CD4-positive, alpha-beta T cell (primary cell): Measurements from ENCODE around the gene AGAP1. TPM values are rescaled to one million over a fixed set of nuclear protein-coding genes. Genes with fewer than 3 reads are reported as not detected.

Source experiments
- ATAC-seq: fragments of 200-7000 bp; cut with Tn5 transposase; one replicate; pipeline ENCODE4 v1.10.0; 2022; ENCODE audit warnings: mild to moderate bottlenecking; ENCODE audit not compliant: poor library complexity
- CTCF ChIA-PET: fragments of 350-600 bp; sonication (Branson Sonifier 250); formaldehyde crosslinking; loops from one replicate; lab custom pipeline; 2021; ENCODE audit warnings: antibody characterized with exemption, inconsistent platforms; lab: Charles Lee
- POLR2A ChIA-PET: fragments of 350-600 bp; sonication (Branson Sonifier 250); formaldehyde crosslinking; loops from one replicate; lab custom pipeline; 2021; ENCODE audit warnings: antibody characterized with exemption, inconsistent platforms; lab: Charles Lee
- DNase-seq, 14 experiments: peaks; one replicate each; pipeline ENCODE4 v3.0.0-alpha.2; 2013 to 2020; ENCODE audit warnings: mixed read lengths in 2 of 14
- H3K27ac ChIP-seq, 2 donors: one replicate each; pipeline versions ENCODE4 v1.5.1 to v1.7.0; 2013; ENCODE audit warnings: low read length in 2 of 2, low read depth in 1 of 2, mild to moderate bottlenecking in 1 of 2
- H3K27me3 ChIP-seq, 2 experiments: 1 replicate in 1 of 2; 2 replicates in 1 of 2; pipeline versions ENCODE4 v1.6.1 to v1.7.0; 2013; ENCODE audit warnings: low read length in 2 of 2, control low read depth in 1 of 2, mild to moderate bottlenecking in 1 of 2, moderate library complexity in 1 of 2; ENCODE audit not compliant: insufficient read depth in 2 of 2, control insufficient read depth in 1 of 2
- H3K36me3 ChIP-seq: one replicate; pipeline ENCODE4 v1.6.1; 2013; ENCODE audit warnings: low read length, control low read depth; ENCODE audit not compliant: insufficient read depth
- H3K4me1 ChIP-seq: one replicate; pipeline ENCODE4 v1.6.1; 2013; ENCODE audit warnings: low read length, control low read depth; ENCODE audit not compliant: insufficient read depth
- H3K4me3 ChIP-seq: one replicate; pipeline ENCODE4 v1.5.1; 2013; ENCODE audit warnings: mild to moderate bottlenecking, low read length, moderate library complexity
- H3K9me3 ChIP-seq, 2 experiments: 1 replicate in 1 of 2; 2 replicates in 1 of 2; pipeline versions ENCODE4 v1.6.1 to v1.7.0; 2013; ENCODE audit warnings: low read length in 2 of 2, mild to moderate bottlenecking in 2 of 2, control low read depth in 1 of 2, moderate library complexity in 1 of 2; ENCODE audit not compliant: control insufficient read depth in 1 of 2, insufficient read depth in 1 of 2
- H3K27ac Mint-ChIP-seq: one replicate; pipeline ENCODE4 v1.8.0; 2020; ENCODE audit warnings: mixed read lengths
- H3K27me3 Mint-ChIP-seq: one replicate; pipeline ENCODE4 v1.8.0; 2021; ENCODE audit warnings: mixed read lengths
- H3K36me3 Mint-ChIP-seq: one replicate; pipeline ENCODE4 v1.8.0; 2021; ENCODE audit warnings: low read depth, mixed read lengths
- H3K4me1 Mint-ChIP-seq: one replicate; pipeline ENCODE4 v1.8.0; 2021; ENCODE audit warnings: low read depth, mixed read lengths
- H3K4me3 Mint-ChIP-seq: one replicate; pipeline ENCODE4 v1.8.0; 2020; ENCODE audit warnings: mild to moderate bottlenecking, mixed read lengths
- H3K9me3 Mint-ChIP-seq: one replicate; pipeline ENCODE4 v1.8.0; 2020; ENCODE audit warnings: mixed read lengths
- intact Hi-C, 2 experiments: fragments of 100-400 bp; cut with DNase I in 1 of 2; cut with micrococcal nuclease in 1 of 2; formaldehyde crosslinking; loops; one replicate each; pipeline versions ENCODE4 v1.15.1 to v1.9.0; 2023 to 2025; cut with DNase I, micrococcal nuclease
- total RNA-seq, 174 experiments: library from RNA in 2 of 174; stranded (reverse) in 2 of 174; gene quantifications; one replicate each; pipeline ENCODE4 v1.2.3 and lab custom pipeline; 2021 to 2026
- TF ChIP-seq, protein P1 (sequence below): fragments of 200-600 bp; IDR thresholded peaks from one replicate; pipeline ENCODE4 v1.8.0; 2022; ENCODE audit warnings: antibody characterized with exemption, mild to moderate bottlenecking

Gene AGAP1
- total RNA-seq, 2 experiments from 2014 or later, result 2.6 to 3.1 TPM

DNA sequence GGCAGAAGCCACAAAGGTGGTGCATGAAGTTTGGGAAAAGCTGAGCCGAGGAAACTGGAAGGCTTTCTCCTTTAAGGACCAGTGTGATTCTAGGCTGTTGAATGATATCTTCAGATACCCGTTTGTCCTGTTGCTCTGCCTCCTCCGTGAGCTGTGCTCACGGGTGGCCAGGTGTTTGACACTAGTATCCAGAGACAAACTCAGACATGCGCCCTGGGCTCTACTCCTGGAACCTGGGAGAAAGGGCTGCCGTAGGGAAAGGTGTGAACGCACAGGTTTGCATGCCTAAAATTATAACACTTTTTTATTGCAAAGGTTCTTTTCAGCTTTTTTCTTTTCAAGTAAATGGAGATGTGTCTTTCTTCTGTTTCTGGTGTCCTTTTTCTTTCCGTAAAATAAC lies 81.6 kb downstream of the AGAP1 start:
- Histone ChIP-seq H3K4me1 (no peaks in the 10 kb centered on the region), H3K36me3 (no peaks in the 10 kb centered on the region), H3K27me3 (no peaks in the 10 kb centered on the region), H3K4me3 (no peak overlapping the region), H3K27ac (no peak overlapping the region), H3K9me3 (peaks cover 0 to 4% of the 10 kb centered on the region in 2 experiments)
- intact Hi-C loops, result no loop called here
- ATAC-seq, result no peak
- Mint-ChIP-seq H3K4me3 (no peak overlapping the region), H3K9me3 (no peaks in the 10 kb centered on the region), H3K27me3 (no peaks in the 10 kb centered on the region), H3K27ac (no peak overlapping the region), H3K36me3 (no peaks in the 10 kb centered on the region), H3K4me1 (no peaks in the 10 kb centered on the region)
- POLR2A ChIA-PET, result no interaction called here
- TF ChIP-seq, protein P1, sequence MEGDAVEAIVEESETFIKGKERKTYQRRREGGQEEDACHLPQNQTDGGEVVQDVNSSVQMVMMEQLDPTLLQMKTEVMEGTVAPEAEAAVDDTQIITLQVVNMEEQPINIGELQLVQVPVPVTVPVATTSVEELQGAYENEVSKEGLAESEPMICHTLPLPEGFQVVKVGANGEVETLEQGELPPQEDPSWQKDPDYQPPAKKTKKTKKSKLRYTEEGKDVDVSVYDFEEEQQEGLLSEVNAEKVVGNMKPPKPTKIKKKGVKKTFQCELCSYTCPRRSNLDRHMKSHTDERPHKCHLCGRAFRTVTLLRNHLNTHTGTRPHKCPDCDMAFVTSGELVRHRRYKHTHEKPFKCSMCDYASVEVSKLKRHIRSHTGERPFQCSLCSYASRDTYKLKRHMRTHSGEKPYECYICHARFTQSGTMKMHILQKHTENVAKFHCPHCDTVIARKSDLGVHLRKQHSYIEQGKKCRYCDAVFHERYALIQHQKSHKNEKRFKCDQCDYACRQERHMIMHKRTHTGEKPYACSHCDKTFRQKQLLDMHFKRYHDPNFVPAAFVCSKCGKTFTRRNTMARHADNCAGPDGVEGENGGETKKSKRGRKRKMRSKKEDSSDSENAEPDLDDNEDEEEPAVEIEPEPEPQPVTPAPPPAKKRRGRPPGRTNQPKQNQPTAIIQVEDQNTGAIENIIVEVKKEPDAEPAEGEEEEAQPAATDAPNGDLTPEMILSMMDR, result no peak
- no peak for DNase-seq
- CTCF ChIA-PET, result no interaction called here

DNA sequence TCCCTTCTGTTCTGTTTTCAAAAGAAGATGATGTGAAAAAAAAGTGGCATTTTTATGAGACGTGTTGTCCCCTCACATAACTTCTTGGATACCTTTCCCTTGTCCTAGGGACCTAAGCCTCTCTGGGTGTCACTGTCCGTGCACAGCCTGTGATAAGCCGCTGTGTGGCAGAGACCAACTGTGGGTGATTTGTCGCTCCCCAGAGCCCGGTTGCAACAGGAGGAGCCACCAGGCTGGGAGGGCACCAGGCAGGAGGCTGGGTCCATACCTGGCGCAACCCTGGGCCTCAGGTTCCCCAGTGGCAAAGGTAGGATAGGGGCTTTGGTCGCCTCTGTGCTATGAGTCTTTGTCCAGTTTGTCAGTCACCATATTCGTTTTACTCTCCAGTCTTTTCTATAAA lies 82.1 kb downstream of the AGAP1 start:
- Histone ChIP-seq H3K27me3 (no peaks in the 10 kb centered on the region), H3K27ac (no peak overlapping the region), H3K4me3 (no peak overlapping the region), H3K9me3 (peaks cover 0 to 4% of the 10 kb centered on the region in 2 experiments), H3K36me3 (no peaks in the 10 kb centered on the region), H3K4me1 (no peaks in the 10 kb centered on the region)
- POLR2A ChIA-PET, result no interaction called here
- Mint-ChIP-seq H3K4me3 (no peak overlapping the region), H3K27ac (no peak overlapping the region), H3K27me3 (no peaks in the 10 kb centered on the region), H3K36me3 (no peaks in the 10 kb centered on the region), H3K4me1 (no peaks in the 10 kb centered on the region), H3K9me3 (no peaks in the 10 kb centered on the region)
- no peak for ATAC-seq
- no peak for DNase-seq
- intact Hi-C loops, result no loop called here
- TF ChIP-seq, protein P1, result no peak
- CTCF ChIA-PET, result no interaction called here

DNA sequence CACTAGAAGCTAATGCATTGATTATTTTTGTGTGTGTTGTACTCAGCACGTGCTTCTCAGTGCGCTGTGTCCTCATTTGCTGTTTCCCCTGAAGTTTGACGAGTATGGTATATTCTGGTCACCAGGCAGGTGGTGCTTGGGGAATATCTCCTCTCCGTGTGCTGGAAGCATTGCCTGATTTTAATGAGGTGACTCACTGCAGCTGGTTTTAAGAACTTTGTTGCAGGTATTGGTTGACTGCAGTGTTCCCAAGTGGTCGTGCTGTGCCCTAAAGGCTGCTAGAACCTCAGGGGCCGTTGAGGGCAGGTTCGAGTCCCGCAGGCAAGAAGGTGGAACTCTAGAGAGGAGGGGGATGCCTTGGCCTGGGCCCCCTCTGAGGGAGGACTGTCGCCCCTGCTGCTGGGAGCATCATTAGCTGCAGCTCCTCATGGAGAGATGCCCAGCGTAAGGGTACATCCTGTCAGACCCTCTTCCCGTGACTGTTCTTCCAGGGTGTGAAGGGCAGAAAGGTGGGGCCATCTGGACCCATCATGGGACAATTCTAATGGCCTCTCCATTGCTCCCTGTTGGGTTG lies 82.6 kb downstream of the AGAP1 start:
- TF ChIP-seq, protein P1, result no peak
- no peaks in the 10 kb centered on the region for H3K9me3 Mint-ChIP-seq
- H3K4me1 Mint-ChIP-seq, result no peaks in the 10 kb centered on the region
- intact Hi-C loops, result no loop called here
- no peaks in the 10 kb centered on the region for H3K36me3 Mint-ChIP-seq
- Histone ChIP-seq H3K9me3 (peaks cover 0 to 4% of the 10 kb centered on the region in 2 experiments), H3K4me1 (no peaks in the 10 kb centered on the region), H3K36me3 (no peaks in the 10 kb centered on the region), H3K27me3 (no peaks in the 10 kb centered on the region), H3K27ac (no peak overlapping the region), H3K4me3 (no peak overlapping the region)
- no peak overlapping the region for H3K27ac Mint-ChIP-seq
- ChIA-PET CTCF (no interaction called here), POLR2A (no interaction called here)
- DNase-seq (no peak), ATAC-seq (no peak)
- no peak overlapping the region for H3K4me3 Mint-ChIP-seq
- H3K27me3 Mint-ChIP-seq, result no peaks in the 10 kb centered on the region
